Tibial nerve (tissue), 4 donors: ENCODE measurements around the gene ZNF574. TPM values are rescaled to one million over a fixed set of nuclear protein-coding genes. Genes with fewer than 3 reads are reported as not detected.
A peak's percentile ranks its signal among the peaks of the same experiment; 100 is the strongest.

ENCODE experiments used
- DNase-seq, 2 donors: peaks; one replicate each; pipeline ENCODE4 v3.0.0-alpha.2; 2019; ENCODE audit warnings: low spot score in 2 of 2
- H3K27ac ChIP-seq, 4 donors: fragments of 200-600 bp; sonication (generic) in 3 of 4; one replicate each; pipeline ENCODE4 v1.5.1; 2017 to 2019; ENCODE audit warnings: mild to moderate bottlenecking in 1 of 4
- H3K27me3 ChIP-seq, 2 donors: fragments of 200-600 bp; sonication (generic) in 1 of 2; one replicate each; pipeline versions ENCODE4 v1.5.1 to v1.6.0; 2017 to 2019
- H3K36me3 ChIP-seq, 3 donors: fragments of 200-600 bp; sonication (generic); one replicate each; pipeline ENCODE4 v1.5.1; 2018 to 2019
- H3K4me1 ChIP-seq, 4 donors: fragments of 200-600 bp; sonication (generic) in 3 of 4; one replicate each; pipeline ENCODE4 v1.5.1; 2017 to 2019
- H3K4me3 ChIP-seq, 4 donors: fragments of 200-600 bp; sonication (generic) in 3 of 4; one replicate each; pipeline ENCODE4 v1.5.1; 2017 to 2019; ENCODE audit warnings: mild to moderate bottlenecking in 1 of 4, moderate library complexity in 1 of 4
- H3K9me3 ChIP-seq, 4 donors: fragments of 200-600 bp; sonication (generic) in 3 of 4; one replicate each; pipeline ENCODE4 v1.5.1; 2017 to 2019
- CTCF ChIP-seq, 5 experiments: fragments of 200-600 bp in 3 of 5; fragments of 450-650 bp in 2 of 5; sonication (generic) in 3 of 5; IDR thresholded peaks; one replicate each; pipeline ENCODE4 v1.5.1; 2016 to 2019; ENCODE audit warnings: antibody characterized with exemption in 5 of 5, mild to moderate bottlenecking in 3 of 5, moderate library complexity in 2 of 5
- EP300 ChIP-seq, 2 donors: sonication (generic); formaldehyde crosslinking; IDR thresholded peaks; one replicate each; pipeline ENCODE4 v1.6.1; 2017; ENCODE audit warnings: antibody characterized with exemption in 2 of 2, mild to moderate bottlenecking in 1 of 2
- POLR2A ChIP-seq, 2 donors: fragments of 450-650 bp; IDR thresholded peaks; one replicate each; pipeline ENCODE4 v1.6.1; 2017; ENCODE audit warnings: antibody characterized with exemption in 2 of 2, mild to moderate bottlenecking in 2 of 2, moderate library complexity in 2 of 2
- WGBS, 2 donors: methylation state at CpG; one replicate each; pipeline ENCODE4 v1.1.5; 2018; 5-methylcytosine and 5-hydroxymethylcytosine counted together
- total RNA-seq, 4 donors: library from RNA; depleted of rRNA; stranded (reverse); fragments of >200 nt; gene quantifications; one replicate each; pipeline ENCODE4 v1.1.0, GENCODE V29; 2016

ZNF574 gene
- total RNA-seq, 4 donors from 2014 or later, result 14.3 to 22.2 (median 17.5) TPM

GRCh38 chr19:42111384-42111783 lies 35.4 kb downstream of the ZNF574 start:
- 59 to 62% methylated on average over 1 of the region's 1 CpG for WGBS, 2 donors
- no peak for DNase-seq
- Histone ChIP-seq H3K27me3 (peaks cover 0 to 17% of the 10 kb centered on the region in 2 donors), H3K4me3 (no peak overlapping the region), H3K4me1 (peaks cover 0 to 16% (median 7%) of the 10 kb centered on the region in 4 donors), H3K9me3 (no peaks in the 10 kb centered on the region), H3K36me3 (no peaks in the 10 kb centered on the region), H3K27ac (no peak overlapping the region)
- TF ChIP-seq POLR2A (IDR thresholded peaks at IDR 0.05) (no peak), CTCF (IDR thresholded peaks at IDR 0.05) (no peak), EP300 (IDR thresholded peaks at IDR 0.05) (no peak)

- H3K4me3 ChIP-seq, result no peak overlapping the region
- H3K36me3 ChIP-seq, result no peaks in the 10 kb centered on the region
- H3K4me1 ChIP-seq, result peaks cover 0 to 16% (median 7%) of the 10 kb centered on the region in 4 donors
- peaks cover 0 to 16% of the 10 kb centered on the region in 2 donors for H3K27me3 ChIP-seq
- H3K9me3 ChIP-seq, result no peaks in the 10 kb centered on the region
- DNase-seq, result no peak
- TF ChIP-seq CTCF (IDR thresholded peaks at IDR 0.05), result no peak
- TF ChIP-seq POLR2A (IDR thresholded peaks at IDR 0.05), result no peak
- TF ChIP-seq EP300 (IDR thresholded peaks at IDR 0.05), result no peak
- H3K27ac ChIP-seq, result no peak overlapping the region
- 79 to 84% methylated on average over 3 of the region's 3 CpGs for WGBS, 2 donors
These were observed 35.8 kb downstream of the ZNF574 start for GRCh38 chr19:42111811-42112210.

- DNase-seq, result no peak
- H3K27ac ChIP-seq, result peak overlapping the region in 3 of 4 donors; percentile 12 to 50 (median 33)
These were observed 37.8 kb downstream of the ZNF574 start for GRCh38 chr19:42113641-42114348.

GRCh38 chr19:42114412-42114811 lies 38.4 kb downstream of the ZNF574 start:
- no peak for DNase-seq
- Histone ChIP-seq H3K27ac (peak overlapping the region in 3 of 4 donors; percentile 12 to 50 (median 33)), H3K36me3 (no peaks in the 10 kb centered on the region), H3K4me1 (peaks cover 0 to 13% (median 3%) of the 10 kb centered on the region in 4 donors), H3K9me3 (no peaks in the 10 kb centered on the region), H3K4me3 (no peak overlapping the region), H3K27me3 (no peaks in the 10 kb centered on the region)
- 36 to 47% methylated on average over 6 to 7 of the region's 7 CpGs for WGBS, 2 donors
- TF ChIP-seq CTCF (IDR thresholded peaks at IDR 0.05) (no peak), EP300 (IDR thresholded peaks at IDR 0.05) (no peak)

More at GRCh38 chr19:42113641-42114348, 37.8 kb downstream of the ZNF574 start:
- 24 to 30% methylated on average over 10 of the region's 10 CpGs for WGBS, 2 donors
- TF ChIP-seq CTCF (IDR thresholded peaks at IDR 0.05) (no peak), POLR2A (IDR thresholded peaks at IDR 0.05) (no peak), EP300 (IDR thresholded peaks at IDR 0.05) (no peak)
- Histone ChIP-seq H3K27me3 (no peaks in the 10 kb centered on the region), H3K4me3 (no peak overlapping the region), H3K4me1 (peaks cover 0 to 15% (median 4%) of the 10 kb centered on the region in 4 donors), H3K9me3 (no peaks in the 10 kb centered on the region), H3K36me3 (no peaks in the 10 kb centered on the region)

GRCh38 chr19:42115219-42115618 lies 39.3 kb downstream of the ZNF574 start:
- H3K36me3 ChIP-seq, result no peaks in the 10 kb centered on the region
- no peak overlapping the region for H3K4me3 ChIP-seq
- WGBS, 2 donors, result 48 to 49% methylated on average over 4 of the region's 4 CpGs
- no peak overlapping the region for H3K27ac ChIP-seq
- no peaks in the 10 kb centered on the region for H3K9me3 ChIP-seq
- peaks cover 0 to 13% (median 3%) of the 10 kb centered on the region in 4 donors for H3K4me1 ChIP-seq
- DNase-seq, result no peak
- H3K27me3 ChIP-seq, result no peaks in the 10 kb centered on the region
- TF ChIP-seq POLR2A (IDR thresholded peaks at IDR 0.05), result no peak
- no peak for TF ChIP-seq EP300 (IDR thresholded peaks at IDR 0.05)
- TF ChIP-seq CTCF (IDR thresholded peaks at IDR 0.05), result no peak
